ENCODE measurements around the gene ZFAND6. TPM values are rescaled to one million over a fixed set of nuclear protein-coding genes. Genes with fewer than 3 reads are reported as not detected.

ZFAND6 gene
- polyA plus RNA-seq, 3 donors: 41.6 to 106 (median 99.6) TPM

DNA sequence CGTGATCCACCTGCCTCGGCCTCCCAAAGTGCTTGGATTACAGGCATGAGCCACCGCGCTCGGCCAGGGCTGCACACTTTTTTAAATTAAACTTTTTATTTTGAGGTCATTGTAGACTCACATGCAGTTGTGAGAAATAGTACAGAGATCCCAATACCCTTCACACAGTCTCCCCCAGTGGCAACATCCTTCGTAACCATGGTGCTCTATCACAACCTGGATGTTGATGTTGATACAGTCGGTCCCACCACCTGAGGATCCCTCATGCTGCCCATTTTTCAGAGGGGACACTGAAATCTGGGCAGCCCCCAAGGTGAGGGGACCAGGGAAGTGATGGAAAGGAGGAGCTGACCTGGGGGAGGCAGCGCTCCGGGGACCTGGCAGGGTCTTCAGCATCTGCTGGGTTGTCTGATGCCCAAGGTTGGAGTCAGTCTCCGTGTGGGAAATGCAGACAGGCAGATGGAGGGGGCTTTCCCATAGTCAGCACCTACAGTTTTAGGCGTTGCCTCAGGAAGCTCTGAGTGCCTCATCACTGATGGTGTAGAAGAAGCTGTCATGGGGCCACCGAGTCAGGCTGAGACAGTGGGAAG, 110.4 kb downstream of the ZFAND6 start:
- Mint-ChIP-seq H3K4me1 (no peaks in the 10 kb centered on the region), H3K36me3 (peaks cover 26 to 65% of the 10 kb centered on the region in 2 donors), H3K27ac (no peak overlapping the region), H3K9me3 (no peaks in the 10 kb centered on the region), H3K27me3 (ENCODE audit: low read depth in 3 of 3) (peaks cover 0 to 4% (median 1%) of the 10 kb centered on the region in 3 donors), H3K4me3 (no peak overlapping the region)
- Histone ChIP-seq H3K36me3 (replicated peaks in 1 of 2; ENCODE audit: control insufficient read depth in 1 of 2, insufficient read depth in 2 of 2, low read length in 2 of 2) (peaks cover 16 to 43% of the 10 kb centered on the region in 2 donors), H2AFZ (ENCODE audit: insufficient read depth, low read depth, low read length, poor library complexity, severe bottlenecking) (no peak overlapping the region), H3K27me3 (ENCODE audit: control insufficient read depth in 2 of 2, insufficient read depth in 2 of 2, low read length in 2 of 2) (no peaks in the 10 kb centered on the region), H3K9ac (ENCODE audit: insufficient read depth, low read length, poor library complexity, severe bottlenecking) (no peak overlapping the region), H3K27ac (ENCODE audit: low read depth in 1 of 2, low read length in 2 of 2) (no peak overlapping the region), H4K20me1 (ENCODE audit: insufficient read depth, low read length) (no peaks in the 10 kb centered on the region), H3K79me2 (ENCODE audit: insufficient read depth, low read length) (no peaks in the 10 kb centered on the region), H3K4me1 (ENCODE audit: control insufficient read depth in 1 of 2, insufficient read depth in 2 of 2, low read length in 2 of 2) (no peaks in the 10 kb centered on the region), H3K9me3 (replicated peaks in 1 of 2; ENCODE audit: control insufficient read depth in 1 of 2, insufficient read depth in 1 of 2, low read length in 2 of 2) (no peaks in the 10 kb centered on the region), H3K4me2 (replicated peaks; ENCODE audit: extremely low read depth, low read length, poor library complexity, severe bottlenecking) (no peak overlapping the region), H3K4me3 (replicated peaks in 1 of 3; ENCODE audit: low read depth in 2 of 3, low read length in 3 of 3) (no peak overlapping the region)
- WGBS (ENCODE audit: insufficient coverage): 89% methylated on average over 7 of the region's 12 CpGs
- TF ChIP-seq, protein P1, sequence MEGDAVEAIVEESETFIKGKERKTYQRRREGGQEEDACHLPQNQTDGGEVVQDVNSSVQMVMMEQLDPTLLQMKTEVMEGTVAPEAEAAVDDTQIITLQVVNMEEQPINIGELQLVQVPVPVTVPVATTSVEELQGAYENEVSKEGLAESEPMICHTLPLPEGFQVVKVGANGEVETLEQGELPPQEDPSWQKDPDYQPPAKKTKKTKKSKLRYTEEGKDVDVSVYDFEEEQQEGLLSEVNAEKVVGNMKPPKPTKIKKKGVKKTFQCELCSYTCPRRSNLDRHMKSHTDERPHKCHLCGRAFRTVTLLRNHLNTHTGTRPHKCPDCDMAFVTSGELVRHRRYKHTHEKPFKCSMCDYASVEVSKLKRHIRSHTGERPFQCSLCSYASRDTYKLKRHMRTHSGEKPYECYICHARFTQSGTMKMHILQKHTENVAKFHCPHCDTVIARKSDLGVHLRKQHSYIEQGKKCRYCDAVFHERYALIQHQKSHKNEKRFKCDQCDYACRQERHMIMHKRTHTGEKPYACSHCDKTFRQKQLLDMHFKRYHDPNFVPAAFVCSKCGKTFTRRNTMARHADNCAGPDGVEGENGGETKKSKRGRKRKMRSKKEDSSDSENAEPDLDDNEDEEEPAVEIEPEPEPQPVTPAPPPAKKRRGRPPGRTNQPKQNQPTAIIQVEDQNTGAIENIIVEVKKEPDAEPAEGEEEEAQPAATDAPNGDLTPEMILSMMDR (IDR thresholded peaks at IDR 0.05): no peak
- intact Hi-C loops (cut with micrococcal nuclease): no loop called here
- DNase-seq: no peak

DNA sequence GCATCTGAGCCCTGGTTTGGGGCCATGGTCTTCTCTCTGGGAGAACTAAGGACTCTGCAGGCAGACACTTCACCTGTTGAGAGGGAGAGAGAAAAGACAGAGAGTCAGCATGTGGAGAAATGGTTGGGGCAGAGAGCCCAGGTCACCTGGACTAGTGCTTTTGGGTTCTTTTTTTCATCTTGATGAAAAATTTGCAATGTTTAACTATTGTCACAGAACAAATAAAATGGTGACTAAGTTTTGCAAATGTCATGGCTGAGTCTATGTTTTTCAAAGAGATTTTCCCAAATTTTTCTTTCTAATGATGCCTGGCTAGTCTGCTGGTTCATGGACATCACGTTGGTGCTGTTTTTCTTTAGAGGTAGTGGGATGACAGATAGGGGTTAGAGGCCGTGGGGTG, 111.1 kb downstream of the ZFAND6 start:
- H3K79me2 ChIP-seq (ENCODE audit: insufficient read depth, low read length): no peaks in the 10 kb centered on the region
- Mint-ChIP-seq H3K4me3 (no peak overlapping the region), H3K36me3 (peaks cover 31 to 70% of the 10 kb centered on the region in 2 donors), H3K9me3 (no peaks in the 10 kb centered on the region), H3K4me1 (no peaks in the 10 kb centered on the region), H3K27ac (peak overlapping the region in 3 of 7 donors; percentile 11 to 65 (median 61)), H3K27me3 (ENCODE audit: low read depth in 3 of 3) (peaks cover 0 to 4% (median 1%) of the 10 kb centered on the region in 3 donors)
- H3K4me2 ChIP-seq (replicated peaks; ENCODE audit: extremely low read depth, low read length, poor library complexity, severe bottlenecking): no peak overlapping the region
- TF ChIP-seq, protein P1 (IDR thresholded peaks at IDR 0.05): no peak
- intact Hi-C loops (cut with micrococcal nuclease): no loop called here
- no peaks in the 10 kb centered on the region for H3K9me3 ChIP-seq (replicated peaks in 1 of 2; ENCODE audit: control insufficient read depth in 1 of 2, insufficient read depth in 1 of 2, low read length in 2 of 2)
- H4K20me1 ChIP-seq (ENCODE audit: insufficient read depth, low read length): no peaks in the 10 kb centered on the region
- H3K4me1 ChIP-seq (ENCODE audit: control insufficient read depth in 1 of 2, insufficient read depth in 2 of 2, low read length in 2 of 2): no peaks in the 10 kb centered on the region
- no peak for DNase-seq
- WGBS (ENCODE audit: insufficient coverage): no CpG with 5 or more reads among the region's 2 CpGs
- H3K4me3 ChIP-seq (replicated peaks in 1 of 3; ENCODE audit: low read depth in 2 of 3, low read length in 3 of 3): no peak overlapping the region
- H3K36me3 ChIP-seq (replicated peaks in 1 of 2; ENCODE audit: control insufficient read depth in 1 of 2, insufficient read depth in 2 of 2, low read length in 2 of 2): peaks cover 23 to 49% of the 10 kb centered on the region in 2 donors
- no peaks in the 10 kb centered on the region for H3K27me3 ChIP-seq (ENCODE audit: control insufficient read depth in 2 of 2, insufficient read depth in 2 of 2, low read length in 2 of 2)
- no peak overlapping the region for H3K27ac ChIP-seq (ENCODE audit: low read depth in 1 of 2, low read length in 2 of 2)
- H2AFZ ChIP-seq (ENCODE audit: insufficient read depth, low read depth, low read length, poor library complexity, severe bottlenecking): no peak overlapping the region
- H3K9ac ChIP-seq (ENCODE audit: insufficient read depth, low read length, poor library complexity, severe bottlenecking): no peak overlapping the region

Data from CD14-positive monocyte (primary cell).